ENCODE results near the gene CCDC152. TPM values are rescaled to one million over a fixed set of nuclear protein-coding genes. Genes with fewer than 3 reads are reported as not detected.

Gene CCDC152
- polyA plus RNA-seq, 1 donor (not counting 4 experiments of a cell fraction or from before 2014, with no cell fraction given), result 0.71 TPM

- Histone ChIP-seq H3K9ac (ENCODE audit: control insufficient read depth, extremely low read depth, insufficient read depth, low read length) (no peak overlapping the region), H3K79me2 (ENCODE audit: control insufficient read depth, insufficient read depth, low read length) (no peaks in the 10 kb centered on the region), H3K27me3 (ENCODE audit: control insufficient read depth, extremely low read depth, insufficient read depth, low read length) (no peaks in the 10 kb centered on the region), H3K36me3 (ENCODE audit: control insufficient read depth in 2 of 2, extremely low read depth in 1 of 2, insufficient read depth in 2 of 2, low read length in 2 of 2) (no peaks in the 10 kb centered on the region), H2AFZ (ENCODE audit: control insufficient read depth, low read length) (no peak overlapping the region), H4K20me1 (ENCODE audit: control insufficient read depth, extremely low read depth, insufficient read depth, low read length) (no peaks in the 10 kb centered on the region), H3K4me1 (ENCODE audit: control insufficient read depth, extremely low read depth, insufficient read depth, low read length) (no peaks in the 10 kb centered on the region), H3K27ac (ENCODE audit: control insufficient read depth, insufficient read depth, low read length) (no peak overlapping the region), H3K4me2 (ENCODE audit: control insufficient read depth, extremely low read depth, insufficient read depth, low read depth, low read length) (no peak overlapping the region), H3K9me3 (ENCODE audit: control insufficient read depth, low read depth, low read length) (no peaks in the 10 kb centered on the region), H3K9me1 (ENCODE audit: control insufficient read depth, extremely low read depth, insufficient read depth, low read length) (no peaks in the 10 kb centered on the region), H3K4me3 (ENCODE audit: control insufficient read depth in 2 of 3, extremely low read depth in 1 of 3, insufficient read depth in 2 of 3, low read depth in 1 of 3, low read length in 3 of 3) (no peak overlapping the region)
- DNase-seq (ENCODE audit: low read depth, low spot score) (no peak), FAIRE-seq (no peak)
- TF ChIP-seq CTCF (optimal IDR thresholded peaks at IDR 0.05 in 1 of 3, IDR thresholded peaks at IDR 0.05 in 1 of 3, conservative IDR thresholded peaks at IDR 0.05 in 1 of 3; ENCODE audit: extremely low read depth in 1 of 3, insufficient read depth in 2 of 3, low read length in 3 of 3) (no peak), EZH2 (IDR thresholded peaks at IDR 0.05; ENCODE audit: low read length) (no peak)
- dilution Hi-C loops (cut with MboI; ENCODE audit: extremely low pct_ligation_motif_present, low sequenced_read_pairs), result no loop called here
Measured at GRCh38 chr5:42837601-42838000, 81.0 kb downstream of the CCDC152 start.

GRCh38 chr5:42839196-42839595 is 82.6 kb downstream of the CCDC152 start:
- Histone ChIP-seq H2AFZ (ENCODE audit: control insufficient read depth, low read length) (no peak overlapping the region), H3K36me3 (ENCODE audit: control insufficient read depth in 2 of 2, extremely low read depth in 1 of 2, insufficient read depth in 2 of 2, low read length in 2 of 2) (no peaks in the 10 kb centered on the region), H3K4me1 (ENCODE audit: control insufficient read depth, extremely low read depth, insufficient read depth, low read length) (no peaks in the 10 kb centered on the region), H3K9ac (ENCODE audit: control insufficient read depth, extremely low read depth, insufficient read depth, low read length) (no peak overlapping the region), H4K20me1 (ENCODE audit: control insufficient read depth, extremely low read depth, insufficient read depth, low read length) (no peaks in the 10 kb centered on the region), H3K9me1 (ENCODE audit: control insufficient read depth, extremely low read depth, insufficient read depth, low read length) (no peaks in the 10 kb centered on the region), H3K9me3 (ENCODE audit: control insufficient read depth, low read depth, low read length) (no peaks in the 10 kb centered on the region), H3K27ac (ENCODE audit: control insufficient read depth, insufficient read depth, low read length) (no peak overlapping the region), H3K4me3 (ENCODE audit: control insufficient read depth in 2 of 3, extremely low read depth in 1 of 3, insufficient read depth in 2 of 3, low read depth in 1 of 3, low read length in 3 of 3) (no peak overlapping the region), H3K4me2 (ENCODE audit: control insufficient read depth, extremely low read depth, insufficient read depth, low read depth, low read length) (no peak overlapping the region), H3K27me3 (ENCODE audit: control insufficient read depth, extremely low read depth, insufficient read depth, low read length) (no peaks in the 10 kb centered on the region), H3K79me2 (ENCODE audit: control insufficient read depth, insufficient read depth, low read length) (no peaks in the 10 kb centered on the region)
- DNase-seq (ENCODE audit: low read depth, low spot score) (no peak), FAIRE-seq (no peak)
- no peak for TF ChIP-seq EZH2 (IDR thresholded peaks at IDR 0.05; ENCODE audit: low read length)
- TF ChIP-seq CTCF (optimal IDR thresholded peaks at IDR 0.05 in 1 of 3, IDR thresholded peaks at IDR 0.05 in 1 of 3, conservative IDR thresholded peaks at IDR 0.05 in 1 of 3; ENCODE audit: extremely low read depth in 1 of 3, insufficient read depth in 2 of 3, low read length in 3 of 3), result no peak
- dilution Hi-C loops (cut with MboI; ENCODE audit: extremely low pct_ligation_motif_present, low sequenced_read_pairs), result no loop called here
